Gastrocnemius medialis (tissue), 4 donors: ENCODE measurements around the gene MSANTD1. TPM values are rescaled to one million over a fixed set of nuclear protein-coding genes. Genes with fewer than 3 reads are reported as not detected.

ENCODE experiments used
- ATAC-seq, 2 donors: fragments of 150-250 bp; one replicate each; pipeline ENCODE4 v1.9.1; 2016
- DNase-seq, 2 donors: peaks; one replicate each; pipeline ENCODE4 v3.0.0-alpha.2; 2019
- H3K27ac ChIP-seq, 4 donors: fragments of 200-600 bp; sonication (generic); 1 replicate in 1 of 4; 2 replicates in 3 of 4; pipeline ENCODE4 v1.5.1; 2016 to 2018; ENCODE audit warnings: mild to moderate bottlenecking in 2 of 4, moderate library complexity in 1 of 4
- H3K27me3 ChIP-seq, 3 donors: fragments of 200-600 bp; sonication (generic) in 2 of 3; 1 replicate in 1 of 3; 2 replicates in 2 of 3; pipeline versions ENCODE4 v1.5.1 to v1.6.0; 2016 to 2019; ENCODE audit warnings: mild to moderate bottlenecking in 1 of 3, moderate library complexity in 1 of 3
- H3K36me3 ChIP-seq, 2 donors: fragments of 200-600 bp; sonication (generic) in 1 of 2; one replicate each; pipeline ENCODE4 v1.5.1; 2017 to 2018
- H3K4me1 ChIP-seq, 2 donors: fragments of 200-600 bp; sonication (generic) in 1 of 2; one replicate each; pipeline ENCODE4 v1.5.1; 2016 to 2017; ENCODE audit warnings: mild to moderate bottlenecking in 2 of 2
- H3K4me3 ChIP-seq, 4 donors: fragments of 200-600 bp; sonication (generic) in 3 of 4; 1 replicate in 1 of 4; 2 replicates in 3 of 4; pipeline ENCODE4 v1.5.1; 2016 to 2019; ENCODE audit warnings: mild to moderate bottlenecking in 2 of 4
- H3K9me3 ChIP-seq, 3 donors: fragments of 200-600 bp; sonication (generic) in 2 of 3; 1 replicate in 1 of 3; 2 replicates in 2 of 3; pipeline ENCODE4 v1.5.1; 2016 to 2019
- CTCF ChIP-seq, 5 experiments: fragments of 450-650 bp in 3 of 5; fragments of 200-600 bp in 2 of 5; sonication (generic) in 2 of 5; IDR thresholded peaks in 4 of 5; conservative IDR thresholded peaks in 1 of 5; 1 replicate in 4 of 5; 2 replicates in 1 of 5; pipeline ENCODE4 v1.5.1; 2016 to 2019; ENCODE audit warnings: antibody characterized with exemption in 5 of 5, mild to moderate bottlenecking in 3 of 5, moderate library complexity in 3 of 5
- POLR2A ChIP-seq, 2 donors: fragments of 450-650 bp; IDR thresholded peaks; one replicate each; pipeline ENCODE4 v1.6.1; 2017; ENCODE audit warnings: antibody characterized with exemption in 2 of 2, mild to moderate bottlenecking in 2 of 2, moderate library complexity in 2 of 2
- in situ Hi-C, 4 donors: fragments of 200-750 bp; cut with MboI; loops; one replicate each; pipeline versions ENCODE4 v1.15.0 to v1.8.0; 2017; ENCODE audit warnings: low sequenced_read_pairs in 4 of 4
- intact Hi-C: fragments of 100-400 bp; cut with DNase I; formaldehyde crosslinking; loops from one replicate; pipeline ENCODE4 v1.15.1; 2023; ENCODE audit warnings: low total_unique reads
- total RNA-seq, 4 donors: library from RNA; depleted of rRNA; stranded (reverse); fragments of >200 nt; gene quantifications; one replicate each; pipeline versions ENCODE4 v1.1.0 to v1.2.3, GENCODE V29; 2016

Gene MSANTD1
- total RNA-seq: 1 to 10 TPM in 1 of 4 donors, under 1 TPM in 3; 0.36 to 1.5 (median 0.48) TPM

- intact Hi-C loops: loop anchor here (10.0 kb wide), 1 partner anchor 54 kb away; no protein-coding TSS in a partner anchor
- in situ Hi-C loops: no loop called here
Measured at GRCh38 chr4:3248811-3249661, at the start of gene MSANTD1. Gene MSANTD1 (plus strand): TSS chr4:3249159. CDS start chr4:3249223, 64 bp downstream.

GRCh38 chr4:3199653-3200422 lies 49.1 kb upstream of the MSANTD1 start:
- ATAC-seq (peak; percentile 51 to 58), DNase-seq (peak; percentile 61 to 85)
- TF ChIP-seq POLR2A (IDR thresholded peaks at IDR 0.05) (no peak), CTCF (IDR thresholded peaks at IDR 0.05 in 4 of 5, conservative IDR thresholded peaks at IDR 0.05 in 1 of 5) (peak in 2 of 5 experiments; percentile 6 to 12)
- H3K9me3 ChIP-seq: no peaks in the 10 kb centered on the region
- in situ Hi-C loops: loop anchor here in 1 of 4 donors (25.0 kb wide), 1 partner anchor 262 kb away; the partner anchor contains the start of gene DOK7
- peaks cover 48 to 53% of the 10 kb centered on the region in 2 donors for H3K4me1 ChIP-seq
- no peaks in the 10 kb centered on the region for H3K27me3 ChIP-seq
- peak overlapping the region; percentile 77 to 85 (median 82) for H3K27ac ChIP-seq
- intact Hi-C loops: loop anchor here (5.0 to 10.0 kb wide), 5 partner anchors 45 to 282 kb away; partner anchors contain the start of genes HGFAC and MSANTD1
- no peaks in the 10 kb centered on the region for H3K36me3 ChIP-seq
- H3K4me3 ChIP-seq: no peak overlapping the region

More at GRCh38 chr4:3248811-3249661, at the start of gene MSANTD1:
- ATAC-seq (no peak), DNase-seq (no peak)
- TF ChIP-seq POLR2A (IDR thresholded peaks at IDR 0.05) (no peak), CTCF (IDR thresholded peaks at IDR 0.05 in 4 of 5, conservative IDR thresholded peaks at IDR 0.05 in 1 of 5) (no peak)
- peaks cover 0 to 7% of the 10 kb centered on the region in 2 donors for H3K36me3 ChIP-seq
- H3K4me3 ChIP-seq: no peak within 1 kb of the TSS
- no peaks in the 10 kb centered on the region for H3K27me3 ChIP-seq
- H3K27ac ChIP-seq: no peak within 1 kb of the TSS
- no peaks in the 10 kb centered on the region for H3K9me3 ChIP-seq
- H3K4me1 ChIP-seq: no peaks in the 10 kb centered on the region

GRCh38 chr4:3200423-3201090 lies 48.4 kb upstream of the MSANTD1 start:
- no peaks in the 10 kb centered on the region for H3K36me3 ChIP-seq
- peak in 1 of 2 donors; percentile 8 for DNase-seq
- TF ChIP-seq POLR2A (IDR thresholded peaks at IDR 0.05) (no peak), CTCF (IDR thresholded peaks at IDR 0.05 in 4 of 5, conservative IDR thresholded peaks at IDR 0.05 in 1 of 5) (no peak)
- no peaks in the 10 kb centered on the region for H3K27me3 ChIP-seq
- peaks cover 48 to 56% of the 10 kb centered on the region in 2 donors for H3K4me1 ChIP-seq
- H3K9me3 ChIP-seq: no peaks in the 10 kb centered on the region
- peak overlapping the region; percentile 77 to 85 (median 82) for H3K27ac ChIP-seq
- in situ Hi-C loops: loop anchor here in 1 of 4 donors (25.0 kb wide), 1 partner anchor 262 kb away; the partner anchor contains the start of gene DOK7
- no peak for ATAC-seq
- intact Hi-C loops: loop anchor here (1.0 to 5.0 kb wide), 3 partner anchors 22 to 282 kb away; no protein-coding TSS in a partner anchor
- no peak overlapping the region for H3K4me3 ChIP-seq
